PFSK-1 (cell line): ENCODE data around the gene IZUMO2.

Experiments
- FOXP2 ChIP-seq: optimal IDR thresholded peaks from 2 replicates; pipeline ENCODE3; 2011; ENCODE audit warnings: borderline replicate concordance, control low read depth, inconsistent platforms; ENCODE audit not compliant: insufficient read depth; ENCODE audit errors: extremely low read length, extremely low read depth
- POLR2AphosphoS5 ChIP-seq: IDR thresholded peaks from 2 replicates; pipeline ENCODE4 v1.6.1; 2012; ENCODE audit warnings: low read depth, mild to moderate bottlenecking, control low read depth, low read length, moderate library complexity
- SIN3A ChIP-seq: IDR thresholded peaks from 2 replicates; pipeline ENCODE4 v1.6.1; 2012; ENCODE audit warnings: mild to moderate bottlenecking, low read length, moderate library complexity, borderline replicate concordance; ENCODE audit not compliant: insufficient read depth
- TAF1 ChIP-seq: IDR thresholded peaks from 2 replicates; pipeline ENCODE4 v1.6.1; 2012; ENCODE audit warnings: low read length, control low read depth, borderline replicate concordance; ENCODE audit not compliant: insufficient read depth
- TF ChIP-seq, protein P1 (sequence below), 2 experiments: IDR thresholded peaks; 2 replicates each; pipeline versions ENCODE4 v1.6.1 to v1.8.0; 2011 to 2012; ENCODE audit warnings: low read depth in 2 of 2, low read length in 2 of 2, control low read depth in 1 of 2, inconsistent platforms in 1 of 2, mild to moderate bottlenecking in 1 of 2, moderate library complexity in 1 of 2; ENCODE audit not compliant: insufficient read depth in 1 of 2

The IZUMO2 gene

GRCh38 chr19:50190439-50190891 lies 27.4 kb upstream of the IZUMO2 start:
- no peak for TF ChIP-seq POLR2AphosphoS5
- no peak for TF ChIP-seq FOXP2
- no peak for TF ChIP-seq TAF1
- TF ChIP-seq SIN3A = no peak
- TF ChIP-seq, protein P1, sequence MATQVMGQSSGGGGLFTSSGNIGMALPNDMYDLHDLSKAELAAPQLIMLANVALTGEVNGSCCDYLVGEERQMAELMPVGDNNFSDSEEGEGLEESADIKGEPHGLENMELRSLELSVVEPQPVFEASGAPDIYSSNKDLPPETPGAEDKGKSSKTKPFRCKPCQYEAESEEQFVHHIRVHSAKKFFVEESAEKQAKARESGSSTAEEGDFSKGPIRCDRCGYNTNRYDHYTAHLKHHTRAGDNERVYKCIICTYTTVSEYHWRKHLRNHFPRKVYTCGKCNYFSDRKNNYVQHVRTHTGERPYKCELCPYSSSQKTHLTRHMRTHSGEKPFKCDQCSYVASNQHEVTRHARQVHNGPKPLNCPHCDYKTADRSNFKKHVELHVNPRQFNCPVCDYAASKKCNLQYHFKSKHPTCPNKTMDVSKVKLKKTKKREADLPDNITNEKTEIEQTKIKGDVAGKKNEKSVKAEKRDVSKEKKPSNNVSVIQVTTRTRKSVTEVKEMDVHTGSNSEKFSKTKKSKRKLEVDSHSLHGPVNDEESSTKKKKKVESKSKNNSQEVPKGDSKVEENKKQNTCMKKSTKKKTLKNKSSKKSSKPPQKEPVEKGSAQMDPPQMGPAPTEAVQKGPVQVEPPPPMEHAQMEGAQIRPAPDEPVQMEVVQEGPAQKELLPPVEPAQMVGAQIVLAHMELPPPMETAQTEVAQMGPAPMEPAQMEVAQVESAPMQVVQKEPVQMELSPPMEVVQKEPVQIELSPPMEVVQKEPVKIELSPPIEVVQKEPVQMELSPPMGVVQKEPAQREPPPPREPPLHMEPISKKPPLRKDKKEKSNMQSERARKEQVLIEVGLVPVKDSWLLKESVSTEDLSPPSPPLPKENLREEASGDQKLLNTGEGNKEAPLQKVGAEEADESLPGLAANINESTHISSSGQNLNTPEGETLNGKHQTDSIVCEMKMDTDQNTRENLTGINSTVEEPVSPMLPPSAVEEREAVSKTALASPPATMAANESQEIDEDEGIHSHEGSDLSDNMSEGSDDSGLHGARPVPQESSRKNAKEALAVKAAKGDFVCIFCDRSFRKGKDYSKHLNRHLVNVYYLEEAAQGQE (IDR thresholded peaks at IDR 0.05; ENCODE audit: insufficient read depth in 1 of 2, low read depth in 2 of 2, low read length in 2 of 2) = no peak

GRCh38 chr19:50189331-50189730 lies 26.2 kb upstream of the IZUMO2 start:
- TF ChIP-seq SIN3A = no peak

GRCh38 chr19:50187937-50188336 lies 24.9 kb upstream of the IZUMO2 start:
- TF ChIP-seq FOXP2 (no peak), SIN3A (no peak), TAF1 (no peak), POLR2AphosphoS5 (no peak)
- TF ChIP-seq, protein P1 (IDR thresholded peaks at IDR 0.05; ENCODE audit: insufficient read depth in 1 of 2, low read depth in 2 of 2, low read length in 2 of 2) = no peak

GRCh38 chr19:50184196-50184595 lies 21.1 kb upstream of the IZUMO2 start:
- TF ChIP-seq TAF1 (no peak), POLR2AphosphoS5 (no peak), SIN3A (no peak), FOXP2 (no peak)
- TF ChIP-seq, protein P1 (IDR thresholded peaks at IDR 0.05; ENCODE audit: insufficient read depth in 1 of 2, low read depth in 2 of 2, low read length in 2 of 2) = no peak

DNA sequence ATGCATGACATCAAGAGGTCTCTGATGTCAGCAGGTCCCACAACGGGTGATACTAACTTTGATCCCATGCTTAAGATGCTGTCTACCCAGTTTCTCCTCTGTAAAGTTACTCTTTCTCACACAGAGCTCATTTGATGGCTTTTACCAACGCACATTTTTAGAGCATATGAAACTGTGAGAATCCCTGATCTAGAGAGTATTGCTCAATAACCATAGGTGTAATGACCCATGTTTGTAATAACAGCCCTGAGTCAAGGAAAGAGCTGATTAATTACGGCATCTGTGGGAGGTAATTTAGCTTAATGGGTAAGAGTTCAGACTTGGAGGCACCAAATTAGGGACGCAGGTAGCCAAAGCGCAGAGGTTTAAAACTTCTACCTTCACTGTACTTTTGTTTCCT lies 18.0 kb upstream of the IZUMO2 start:
- TF ChIP-seq, protein P1 (IDR thresholded peaks at IDR 0.05; ENCODE audit: insufficient read depth in 1 of 2, low read depth in 2 of 2, low read length in 2 of 2) = no peak
- TF ChIP-seq POLR2AphosphoS5 (no peak), SIN3A (no peak), TAF1 (no peak), FOXP2 (no peak)
